GM21390 (cell line): ENCODE measurements around the gene ADCY1.

Experiments used
- ATAC-seq: cut with Tn5 transposase; IDR thresholded peaks from one replicate; pipeline ENCODE4 v1.9.1; 2021; ENCODE audit not compliant: unreplicated experiment

Gene ADCY1

GRCh38 chr7:45649560-45650346 is 75.6 kb downstream of the ADCY1 start:
- ATAC-seq: no peak

GRCh38 chr7:45650404-45651394 is 76.5 kb downstream of the ADCY1 start:
- no peak for ATAC-seq

DNA sequence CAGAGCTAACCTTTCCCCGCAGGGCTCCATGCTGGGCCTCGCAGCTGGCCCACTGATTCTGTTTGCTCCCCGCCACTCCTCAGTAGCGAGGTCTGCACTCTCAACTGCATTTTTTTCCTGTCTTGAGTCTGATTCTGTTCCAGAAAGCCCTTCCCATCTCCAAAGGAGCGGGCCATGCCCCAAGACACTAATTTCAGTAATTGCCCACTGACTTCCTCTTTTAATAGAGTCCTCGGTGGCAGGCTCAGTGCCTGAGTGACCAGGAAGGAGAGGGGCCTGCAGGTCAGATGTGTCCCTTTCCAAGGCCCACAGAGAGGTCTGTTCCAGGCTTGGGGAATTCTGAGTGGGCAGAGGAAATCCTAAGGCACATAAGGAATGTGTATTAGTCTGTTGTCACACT is 77.4 kb downstream of the ADCY1 start:
- no peak for ATAC-seq

GRCh38 chr7:45652630-45653029 is 78.5 kb downstream of the ADCY1 start:
- ATAC-seq: no peak

DNA sequence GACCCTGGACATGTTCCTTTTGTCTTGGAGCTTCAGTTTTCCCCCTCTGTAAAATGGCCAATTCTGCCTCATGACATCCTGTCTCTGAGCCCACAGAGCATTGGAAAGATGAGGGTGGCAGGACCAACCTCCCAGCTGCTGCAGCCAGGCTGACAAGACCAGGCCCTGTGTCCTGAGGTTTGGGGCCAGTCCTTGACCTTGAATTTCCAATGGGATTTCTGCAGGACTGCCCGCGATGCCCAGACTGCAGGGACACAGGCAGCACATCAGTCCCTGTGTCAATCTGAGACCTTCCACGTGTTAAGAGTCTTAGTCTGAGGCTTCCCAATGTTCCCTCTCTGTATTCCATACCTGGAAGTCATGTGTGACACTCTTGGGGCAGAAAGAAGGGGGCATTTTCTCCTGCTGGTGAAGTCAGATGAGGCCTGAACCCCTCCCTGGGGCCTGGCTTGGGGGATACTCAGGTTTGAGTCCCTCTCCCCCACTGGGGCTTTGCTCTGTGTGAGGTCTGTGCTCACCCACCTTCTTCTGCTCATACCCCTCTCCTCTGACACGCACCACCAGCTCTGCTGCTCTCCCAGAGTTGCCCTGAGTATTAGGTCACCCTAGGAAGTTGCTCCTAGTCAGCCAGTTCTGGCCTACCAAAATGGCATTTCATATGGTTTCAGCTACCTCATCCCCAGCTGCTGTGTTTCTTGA is 79.2 kb downstream of the ADCY1 start:
- ATAC-seq: no peak

DNA sequence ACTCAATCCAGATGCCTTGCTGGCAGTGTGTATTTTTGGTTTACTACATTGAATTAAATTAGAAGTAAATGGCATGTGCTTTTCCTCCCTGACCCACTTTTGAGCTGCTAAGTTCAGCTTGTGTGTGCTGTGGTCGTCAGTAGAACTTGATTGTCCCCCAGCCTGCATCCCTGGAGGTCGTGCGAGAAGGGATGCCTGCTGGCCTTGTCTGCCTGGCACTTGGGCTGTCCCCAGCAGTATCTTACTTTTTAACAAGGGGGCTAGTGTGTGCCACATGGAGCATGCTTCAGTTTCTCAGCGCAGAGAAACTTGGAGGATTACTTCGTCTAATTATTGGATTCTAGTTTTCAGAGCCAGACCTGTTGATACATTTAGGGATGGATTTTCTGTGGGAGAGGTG is 80.2 kb downstream of the ADCY1 start:
- no peak for ATAC-seq

DNA sequence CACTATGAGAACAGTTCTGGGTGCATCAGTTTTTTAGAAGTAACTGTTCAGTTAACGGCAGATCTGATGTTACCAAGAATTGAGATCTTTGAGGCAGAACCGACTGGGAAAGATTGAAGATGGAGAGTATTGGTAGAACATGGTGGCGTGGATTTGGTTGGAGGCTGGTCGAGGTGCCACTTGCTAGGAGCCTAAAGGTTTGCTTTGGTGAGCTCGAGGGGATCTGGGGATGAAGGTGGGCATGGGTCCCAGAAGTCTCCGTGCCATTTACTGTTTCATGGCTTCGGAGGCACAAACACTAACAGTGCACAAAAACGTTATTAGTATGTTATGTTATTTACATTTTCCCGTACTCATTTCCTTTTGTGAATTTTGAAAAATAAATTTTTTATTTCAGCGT is 81.4 kb downstream of the ADCY1 start:
- no peak for ATAC-seq

DNA sequence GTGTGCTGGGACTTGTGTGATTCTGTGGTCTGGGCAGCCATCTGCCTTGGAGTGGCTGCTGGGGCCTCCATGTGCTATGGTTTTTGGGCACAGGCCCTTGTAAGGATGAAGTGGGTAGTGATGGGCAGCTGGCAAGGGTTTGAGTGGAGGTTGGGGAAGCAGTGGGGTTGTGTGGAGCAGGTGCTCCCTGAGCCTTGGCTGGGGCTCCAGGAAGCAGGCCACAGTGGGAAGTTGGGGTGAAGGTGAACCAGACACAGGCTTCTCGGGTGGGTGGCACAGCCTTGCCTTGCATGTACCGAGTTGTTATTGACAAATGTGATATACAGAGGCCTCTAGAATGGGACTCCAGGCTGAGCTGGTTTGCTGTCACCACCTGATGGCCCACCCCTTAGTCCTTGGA is 82.3 kb downstream of the ADCY1 start:
- ATAC-seq: no peak

DNA sequence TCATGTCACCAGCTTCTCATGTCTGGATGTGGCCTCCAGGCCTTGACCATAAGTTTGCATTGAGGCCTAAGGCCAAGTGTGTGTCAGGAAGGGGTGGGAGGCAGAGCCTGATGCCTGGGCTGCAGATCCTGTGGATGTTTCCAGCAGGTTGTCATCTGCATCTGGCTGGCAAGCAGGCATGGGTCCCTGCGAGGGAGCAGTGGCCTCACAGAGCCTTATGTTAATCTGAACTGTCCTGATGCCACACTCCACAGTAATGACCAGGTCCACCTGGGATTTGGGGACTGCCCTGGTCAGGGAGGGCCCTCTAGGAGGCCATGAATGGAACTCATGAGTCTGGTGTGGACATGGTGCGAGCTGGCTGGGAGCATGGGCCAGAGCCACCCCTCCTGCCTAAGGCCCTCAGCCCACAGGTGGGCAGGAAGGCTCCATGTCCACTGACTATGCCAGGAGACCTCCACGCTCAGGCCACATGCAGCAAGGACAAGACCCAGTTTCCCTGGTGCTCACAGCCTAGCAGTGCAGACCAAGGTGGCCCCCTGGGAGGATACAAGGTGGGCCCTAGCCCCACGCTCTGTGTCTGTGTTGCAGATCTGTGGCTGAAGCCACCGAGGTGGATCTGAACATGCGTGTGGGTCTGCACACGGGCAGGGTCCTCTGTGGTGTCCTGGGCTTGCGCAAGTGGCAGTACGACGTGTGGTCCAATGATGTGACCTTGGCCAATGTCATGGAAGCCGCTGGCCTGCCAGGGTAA is 83.1 kb downstream of the ADCY1 start:
- no peak for ATAC-seq

- no peak for ATAC-seq
These were observed 83.9 kb downstream of the ADCY1 start for GRCh38 chr7:45657890-45658715.

DNA sequence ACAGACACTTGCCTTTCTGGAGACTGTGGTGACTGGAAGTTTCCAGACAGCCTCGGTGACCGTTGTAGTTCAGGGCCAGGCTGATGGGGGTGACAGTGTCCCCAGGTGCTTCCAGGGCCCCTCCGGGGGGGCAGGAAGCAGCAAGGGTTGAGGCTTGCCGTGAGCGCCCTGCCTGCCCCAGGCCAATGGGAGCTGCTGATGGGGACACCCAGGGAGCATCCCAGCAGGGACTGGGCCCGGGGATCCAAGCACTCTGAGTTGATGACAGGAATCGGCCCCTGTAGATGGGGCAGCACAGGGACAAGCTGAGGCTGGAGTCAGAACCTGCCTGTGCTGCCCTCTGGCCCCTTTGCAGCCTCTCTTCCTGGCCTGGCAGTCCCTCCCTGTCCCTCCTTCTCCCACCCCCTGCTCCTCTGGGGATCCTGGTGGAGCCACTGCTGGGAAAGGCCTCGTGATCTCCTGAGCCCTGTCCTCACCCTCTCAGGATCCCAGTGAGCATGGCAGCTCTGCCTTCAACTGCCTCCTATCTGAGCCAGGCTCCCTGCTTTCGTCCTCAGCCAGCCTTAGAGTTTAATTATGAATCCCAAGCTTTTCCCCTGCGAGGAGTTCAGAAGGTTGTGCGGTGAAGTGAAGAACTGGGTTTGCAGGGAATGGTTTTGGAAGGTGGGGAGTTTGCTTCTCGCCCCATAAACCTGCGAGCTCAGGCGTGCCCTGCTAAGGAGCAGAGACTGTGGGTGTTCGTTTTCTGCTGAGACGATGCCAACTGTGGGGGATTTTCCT is 84.7 kb downstream of the ADCY1 start:
- ATAC-seq: no peak

GRCh38 chr7:45659496-45660139 is 85.5 kb downstream of the ADCY1 start:
- ATAC-seq: no peak

DNA sequence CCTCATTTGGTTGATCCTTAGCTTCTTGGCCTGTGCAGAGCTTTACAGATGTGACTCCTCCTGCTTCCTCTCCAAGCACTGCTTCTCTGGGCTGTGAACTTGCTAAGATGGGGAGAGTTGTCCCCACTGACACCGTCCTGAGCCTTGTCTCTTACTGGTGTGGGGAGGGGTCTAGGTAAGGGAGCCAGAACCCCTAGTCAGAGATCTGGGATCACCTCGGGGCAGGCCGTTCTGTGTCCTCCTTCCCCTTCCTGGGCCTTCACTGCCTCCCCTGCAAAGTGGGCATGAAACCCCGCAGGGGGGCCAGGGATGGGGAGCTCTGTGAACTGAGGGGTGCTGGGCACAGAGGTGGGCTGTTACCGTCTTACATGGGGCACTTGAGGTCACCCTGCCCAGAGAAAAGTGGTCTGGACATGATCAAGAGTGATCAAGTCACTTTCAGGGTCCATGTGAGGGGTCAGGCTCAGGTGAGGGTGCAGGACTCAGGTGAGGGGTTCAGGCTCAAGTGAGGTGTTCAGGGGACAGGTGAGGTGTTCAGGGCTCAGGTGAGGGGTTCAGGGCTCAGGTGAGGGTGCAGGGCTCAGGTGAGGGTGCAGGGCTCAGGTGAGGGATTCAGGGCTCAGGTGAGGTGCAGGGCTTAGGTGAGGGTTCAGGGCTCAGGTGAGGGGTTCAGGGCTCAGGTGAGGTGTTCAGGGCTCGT is 86.2 kb downstream of the ADCY1 start:
- no peak for ATAC-seq

DNA sequence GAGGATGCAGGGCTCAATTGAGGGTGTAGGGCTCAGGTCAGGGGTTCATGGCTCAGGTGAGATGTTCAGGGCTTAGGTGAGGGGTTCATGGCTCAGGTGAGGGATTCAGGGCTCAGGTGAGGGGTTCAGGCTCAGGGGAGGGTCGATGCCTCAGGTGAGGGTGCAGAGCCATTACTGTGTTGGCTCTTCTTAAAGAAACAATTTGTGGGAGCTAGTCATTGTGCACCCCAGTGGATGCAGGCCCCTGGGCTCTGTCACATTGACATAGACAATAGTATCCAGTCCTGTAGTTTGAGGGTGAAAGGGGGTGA is 86.7 kb downstream of the ADCY1 start:
- ATAC-seq: no peak

GRCh38 chr7:45661302-45661995 is 87.3 kb downstream of the ADCY1 start:
- ATAC-seq: no peak

- ATAC-seq: no peak
These were observed 87.8 kb downstream of the ADCY1 start for GRCh38 chr7:45662018-45662417.

GRCh38 chr7:45662540-45663166 is 88.5 kb downstream of the ADCY1 start:
- no peak for ATAC-seq
